Fibroblast of skin of left quadriceps (primary cell): Measurements from ENCODE around the gene PJA1.

Experiments used
- DNase-seq, 2 experiments: peaks; one replicate each; pipeline ENCODE4 v3.0.0-alpha.2; 2013; ENCODE audit warnings: low read depth in 2 of 2

Gene PJA1

GRCh38 chrX:69170319-69170718, 5.1 kb upstream of the PJA1 start:
- no peak for DNase-seq

- no peak for DNase-seq
These were observed 1.1 kb downstream of the PJA1 start for GRCh38 chrX:69163936-69164741.

GRCh38 chrX:69162361-69162865, 2.8 kb downstream of the PJA1 start:
- no peak for DNase-seq

GRCh38 chrX:69161786-69162349, 3.4 kb downstream of the PJA1 start:
- no peak for DNase-seq

GRCh38 chrX:69161371-69161770, 3.9 kb downstream of the PJA1 start:
- DNase-seq: no peak

GRCh38 chrX:69158166-69158980, 6.9 kb downstream of the PJA1 start:
- DNase-seq: no peak

GRCh38 chrX:69156638-69157037, 8.6 kb downstream of the PJA1 start:
- no peak for DNase-seq

GRCh38 chrX:69155786-69156520, 9.3 kb downstream of the PJA1 start:
- no peak for DNase-seq

GRCh38 chrX:69154051-69154450, 11.2 kb downstream of the PJA1 start:
- no peak for DNase-seq

- no peak for DNase-seq
These were observed 12.1 kb downstream of the PJA1 start for GRCh38 chrX:69153060-69153730.

GRCh38 chrX:69152417-69152841, 12.8 kb downstream of the PJA1 start:
- DNase-seq: no peak

GRCh38 chrX:69151866-69152284, 13.4 kb downstream of the PJA1 start:
- DNase-seq: no peak

GRCh38 chrX:69150281-69150960, 14.8 kb downstream of the PJA1 start:
- DNase-seq: no peak

GRCh38 chrX:69149466-69150280, 15.6 kb downstream of the PJA1 start:
- no peak for DNase-seq

- no peak for DNase-seq
These were observed 16.3 kb downstream of the PJA1 start for GRCh38 chrX:69148946-69149345.

GRCh38 chrX:69146739-69147138, 18.5 kb downstream of the PJA1 start:
- no peak for DNase-seq

GRCh38 chrX:69145714-69146113, 19.5 kb downstream of the PJA1 start:
- DNase-seq: no peak

GRCh38 chrX:69144838-69145680, 20.2 kb downstream of the PJA1 start:
- DNase-seq: no peak

GRCh38 chrX:69143530-69143929, 21.7 kb downstream of the PJA1 start:
- DNase-seq: no peak
